GM12878 (cell line): Measurements from ENCODE around the gene RGS11. TPM values are rescaled to one million over a fixed set of nuclear protein-coding genes. Genes with fewer than 3 reads are reported as not detected.

Experiments
- ATF7 ChIP-seq: fragments of 450-650 bp; IDR thresholded peaks from 2 replicates; pipeline ENCODE4 v1.6.1; 2016; ENCODE audit warnings: low read depth, mild to moderate bottlenecking
- CHD4 ChIP-seq: fragments of 200-600 bp; sonication (generic); IDR thresholded peaks from 2 replicates; pipeline ENCODE4 v1.6.1; 2016; ENCODE audit warnings: mild to moderate bottlenecking
- FOS ChIP-seq: IDR thresholded peaks from 3 replicates; pipeline ENCODE4 v1.6.1; 2011; ENCODE audit warnings: borderline replicate concordance; ENCODE audit not compliant: insufficient read length; ENCODE audit errors: extremely low read depth
- FOXK2 ChIP-seq: fragments of 450-650 bp; IDR thresholded peaks from 2 replicates; pipeline ENCODE4 v1.6.1; 2017; ENCODE audit warnings: mild to moderate bottlenecking, moderate library complexity
- KLF5 ChIP-seq: fragments of 450-650 bp; IDR thresholded peaks from 2 replicates; pipeline ENCODE4 v1.6.1; 2014; ENCODE audit warnings: mild to moderate bottlenecking; ENCODE audit not compliant: partially characterized antibody
- PML ChIP-seq: IDR thresholded peaks from 2 replicates; pipeline ENCODE4 v1.6.1; 2012; ENCODE audit warnings: low read length, inconsistent platforms
- RCOR1 ChIP-seq: conservative IDR thresholded peaks from 2 replicates; pipeline ENCODE4 v1.6.1; 2012; ENCODE audit warnings: low read depth, low read length, improper control_type of control experiment
- SMAD5 ChIP-seq: IDR thresholded peaks from 2 replicates; pipeline ENCODE4 v1.6.1; 2016; ENCODE audit warnings: antibody characterized with exemption, low read depth
- SMC3 ChIP-seq: IDR thresholded peaks from 2 replicates; pipeline ENCODE4 v1.6.1; 2011; ENCODE audit warnings: low read length, improper control_type of control experiment, borderline replicate concordance
- SREBF2 ChIP-seq: IDR thresholded peaks from 2 replicates; pipeline ENCODE4 v1.6.1; 2012; ENCODE audit warnings: mild to moderate bottlenecking, low read length
- SRF ChIP-seq, 2 experiments: IDR thresholded peaks; 2 replicates each; pipeline ENCODE4 v1.6.1; 2011; ENCODE audit warnings: low read depth in 2 of 2, low read length in 2 of 2, mild to moderate bottlenecking in 1 of 2, moderate library complexity in 1 of 2
- STAT1 ChIP-seq: fragments of 450-650 bp; conservative IDR thresholded peaks from 2 replicates; pipeline ENCODE4 v1.6.1; 2014; ENCODE audit warnings: antibody characterized with exemption, mild to moderate bottlenecking
- TAF1 ChIP-seq: IDR thresholded peaks from 2 replicates; pipeline ENCODE4 v1.6.1; 2011; ENCODE audit warnings: mild to moderate bottlenecking, low read depth, low read length, borderline replicate concordance
- ZNF207 ChIP-seq: fragments of 450-650 bp; IDR thresholded peaks from 2 replicates; pipeline ENCODE4 v1.6.1; 2014; ENCODE audit warnings: antibody characterized with exemption, mild to moderate bottlenecking, borderline replicate concordance
- ZNF217 ChIP-seq: fragments of 450-650 bp; IDR thresholded peaks from 2 replicates; pipeline ENCODE4 v1.6.1; 2017; ENCODE audit warnings: antibody characterized with exemption, mild to moderate bottlenecking
- ZNF24 ChIP-seq: fragments of 450-650 bp; IDR thresholded peaks from 2 replicates; pipeline ENCODE4 v1.6.1; 2017; ENCODE audit warnings: antibody characterized with exemption, mild to moderate bottlenecking
- ZNF622 ChIP-seq: fragments of 450-650 bp; IDR thresholded peaks from 2 replicates; pipeline ENCODE4 v1.6.1; 2017; ENCODE audit warnings: mild to moderate bottlenecking, inconsistent platforms
- polyA plus RNA-seq, 11 experiments: library from polyadenylated mRNA; depleted of rRNA in 4 of 11; unstranded in 6 of 11; stranded (reverse) in 5 of 11; fragments of >200 nt; fragmentation: Nextera tagmentation in 4 of 11; fragmentation: Illumina TruSeq in 1 of 11; extraction: Ambion mirVana in 4 of 11; extraction: Trizol in 1 of 11; gene quantifications; 1 replicate in 1 of 11; 2 replicates in 10 of 11; pipeline versions ENCODE4 v1.2.1 to v1.2.3, GENCODE V29; 2011 to 2016; ENCODE audit warnings: inconsistent platforms in 2 of 11, missing spikeins in 2 of 11, low read depth in 1 of 11
- total RNA-seq, 4 experiments: library from RNA; depleted of rRNA in 3 of 4; stranded (reverse); fragments of >200 nt in 3 of 4; fragmentation: Illumina TruSeq in 1 of 4; extraction: Trizol in 1 of 4; gene quantifications; 2 replicates each; pipeline versions ENCODE4 v1.2.1 to v1.2.3, GENCODE V29; 2013 to 2021
- TF ChIP-seq, protein P1 (sequence below): fragments of 450-650 bp; IDR thresholded peaks from 2 replicates; pipeline ENCODE4 v1.6.1; 2018; ENCODE audit warnings: borderline replicate concordance, mild to moderate bottlenecking; ENCODE audit not compliant: partially characterized antibody
- TF ChIP-seq, protein P2 (sequence below): fragments of 450-650 bp; IDR thresholded peaks from 2 replicates; pipeline ENCODE4 v1.6.1; 2017; ENCODE audit warnings: mild to moderate bottlenecking
- TF ChIP-seq, protein P3 (sequence below): IDR thresholded peaks from 2 replicates; pipeline ENCODE4 v1.6.1; 2011; ENCODE audit warnings: borderline replicate concordance, low read depth, mild to moderate bottlenecking, moderate library complexity, low read length; ENCODE audit not compliant: insufficient read depth, poor library complexity, severe bottlenecking
- TF ChIP-seq, protein P4 (sequence below): fragments of 150-350 bp; IDR thresholded peaks from 2 replicates; pipeline ENCODE4 v1.6.1; 2016; ENCODE audit warnings: low read depth, low read length

Gene RGS11
- total and polyA plus RNA-seq, 10 of the 15 experiments (the other 5 are each of a cell fraction or from before 2014, with no cell fraction given), result 0.04 TPM; not detected in 9

DNA sequence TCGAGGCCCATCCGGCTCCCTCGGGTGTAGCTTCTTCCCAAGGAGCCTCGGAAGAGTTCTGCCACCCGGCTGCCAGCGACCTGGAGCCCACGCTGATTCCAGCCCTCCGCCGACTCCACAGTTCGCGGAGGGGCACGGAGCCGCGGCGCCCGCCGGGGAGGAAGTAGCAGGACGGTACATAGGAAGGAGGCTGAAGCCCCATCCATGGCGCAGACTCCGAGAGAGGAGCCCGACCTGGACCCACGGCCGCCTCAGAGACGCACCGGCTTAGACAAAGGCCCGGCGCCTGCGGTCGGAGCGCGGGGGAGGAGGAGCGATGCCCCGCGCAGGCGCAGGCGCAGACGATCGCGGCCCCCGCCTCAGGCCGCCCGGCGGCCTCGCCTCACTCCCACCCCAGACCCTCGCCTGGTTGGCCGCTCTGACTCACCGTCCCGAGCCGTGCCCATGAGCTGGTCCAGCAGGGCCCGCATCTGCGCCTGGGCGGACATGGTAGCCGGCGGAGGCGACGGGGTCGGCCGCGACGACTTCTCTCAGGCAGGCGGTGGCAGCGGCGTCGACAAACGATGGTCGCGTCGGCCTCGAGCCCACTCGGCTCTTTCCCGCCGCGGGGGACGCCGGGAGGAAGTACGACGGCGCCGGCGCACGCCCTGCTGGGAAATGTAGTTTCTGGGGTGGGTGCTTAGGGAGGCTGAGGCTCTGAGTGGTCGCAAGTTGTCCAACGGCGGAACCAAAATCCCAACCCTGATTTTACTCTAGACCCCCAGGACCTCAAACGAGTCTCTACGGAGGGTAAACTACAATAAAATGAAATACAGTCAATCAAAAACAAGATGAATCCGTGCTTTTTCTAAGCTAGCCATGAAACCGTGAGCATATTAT is 46.7 kb downstream of the RGS11 start, which contains the start of gene LUC7L (continued):
- TF ChIP-seq, protein P1, sequence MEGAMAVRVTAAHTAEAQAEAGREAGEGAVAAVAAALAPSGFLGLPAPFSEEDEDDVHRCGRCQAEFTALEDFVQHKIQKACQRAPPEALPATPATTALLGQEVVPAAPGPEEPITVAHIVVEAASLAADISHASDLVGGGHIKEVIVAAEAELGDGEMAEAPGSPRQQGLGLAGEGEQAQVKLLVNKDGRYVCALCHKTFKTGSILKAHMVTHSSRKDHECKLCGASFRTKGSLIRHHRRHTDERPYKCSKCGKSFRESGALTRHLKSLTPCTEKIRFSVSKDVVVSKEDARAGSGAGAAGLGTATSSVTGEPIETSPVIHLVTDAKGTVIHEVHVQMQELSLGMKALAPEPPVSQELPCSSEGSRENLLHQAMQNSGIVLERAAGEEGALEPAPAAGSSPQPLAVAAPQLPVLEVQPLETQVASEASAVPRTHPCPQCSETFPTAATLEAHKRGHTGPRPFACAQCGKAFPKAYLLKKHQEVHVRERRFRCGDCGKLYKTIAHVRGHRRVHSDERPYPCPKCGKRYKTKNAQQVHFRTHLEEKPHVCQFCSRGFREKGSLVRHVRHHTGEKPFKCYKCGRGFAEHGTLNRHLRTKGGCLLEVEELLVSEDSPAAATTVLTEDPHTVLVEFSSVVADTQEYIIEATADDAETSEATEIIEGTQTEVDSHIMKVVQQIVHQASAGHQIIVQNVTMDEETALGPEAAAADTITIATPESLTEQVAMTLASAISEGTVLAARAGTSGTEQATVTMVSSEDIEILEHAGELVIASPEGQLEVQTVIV, result peak; percentile 18
- 0 out of 2 replicates have a peak, but pooled peaks have one; percentile 5 for TF ChIP-seq SMC3
- no peak for TF ChIP-seq ATF7
- TF ChIP-seq PML, result peak; percentile 98
- TF ChIP-seq STAT1, result peak; percentile 63; the same call in 1 of the 2 replicates
- TF ChIP-seq, protein P2, sequence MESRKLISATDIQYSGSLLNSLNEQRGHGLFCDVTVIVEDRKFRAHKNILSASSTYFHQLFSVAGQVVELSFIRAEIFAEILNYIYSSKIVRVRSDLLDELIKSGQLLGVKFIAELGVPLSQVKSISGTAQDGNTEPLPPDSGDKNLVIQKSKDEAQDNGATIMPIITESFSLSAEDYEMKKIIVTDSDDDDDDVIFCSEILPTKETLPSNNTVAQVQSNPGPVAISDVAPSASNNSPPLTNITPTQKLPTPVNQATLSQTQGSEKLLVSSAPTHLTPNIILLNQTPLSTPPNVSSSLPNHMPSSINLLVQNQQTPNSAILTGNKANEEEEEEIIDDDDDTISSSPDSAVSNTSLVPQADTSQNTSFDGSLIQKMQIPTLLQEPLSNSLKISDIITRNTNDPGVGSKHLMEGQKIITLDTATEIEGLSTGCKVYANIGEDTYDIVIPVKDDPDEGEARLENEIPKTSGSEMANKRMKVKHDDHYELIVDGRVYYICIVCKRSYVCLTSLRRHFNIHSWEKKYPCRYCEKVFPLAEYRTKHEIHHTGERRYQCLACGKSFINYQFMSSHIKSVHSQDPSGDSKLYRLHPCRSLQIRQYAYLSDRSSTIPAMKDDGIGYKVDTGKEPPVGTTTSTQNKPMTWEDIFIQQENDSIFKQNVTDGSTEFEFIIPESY, result no peak
- peak; percentile 92 for TF ChIP-seq SMAD5
- TF ChIP-seq SREBF2, result no peak
- TF ChIP-seq, protein P3, sequence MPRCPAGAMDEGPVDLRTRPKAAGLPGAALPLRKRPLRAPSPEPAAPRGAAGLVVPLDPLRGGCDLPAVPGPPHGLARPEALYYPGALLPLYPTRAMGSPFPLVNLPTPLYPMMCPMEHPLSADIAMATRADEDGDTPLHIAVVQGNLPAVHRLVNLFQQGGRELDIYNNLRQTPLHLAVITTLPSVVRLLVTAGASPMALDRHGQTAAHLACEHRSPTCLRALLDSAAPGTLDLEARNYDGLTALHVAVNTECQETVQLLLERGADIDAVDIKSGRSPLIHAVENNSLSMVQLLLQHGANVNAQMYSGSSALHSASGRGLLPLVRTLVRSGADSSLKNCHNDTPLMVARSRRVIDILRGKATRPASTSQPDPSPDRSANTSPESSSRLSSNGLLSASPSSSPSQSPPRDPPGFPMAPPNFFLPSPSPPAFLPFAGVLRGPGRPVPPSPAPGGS, result no peak
- TF ChIP-seq FOXK2, result no peak
- no peak for TF ChIP-seq CHD4
- peak; percentile 85; the same call in 1 of the 2 replicates for TF ChIP-seq TAF1
- TF ChIP-seq ZNF217, result no peak
- peak; percentile 73 for TF ChIP-seq KLF5
- TF ChIP-seq FOS, result no peak
- TF ChIP-seq ZNF24, result peak; percentile 58; the same call in 1 of the 2 replicates
- TF ChIP-seq SRF (IDR thresholded peaks at IDR 0.05; ENCODE audit: low read depth in 2 of 2, low read length in 2 of 2), result peak in 1 of 2 experiments; percentile 73; a peak in 2 of 4 replicates
- TF ChIP-seq ZNF207, result 0 out of 2 replicates have a peak, but pooled peaks have one; percentile 67
- no peak for TF ChIP-seq ZNF622
- TF ChIP-seq, protein P4, sequence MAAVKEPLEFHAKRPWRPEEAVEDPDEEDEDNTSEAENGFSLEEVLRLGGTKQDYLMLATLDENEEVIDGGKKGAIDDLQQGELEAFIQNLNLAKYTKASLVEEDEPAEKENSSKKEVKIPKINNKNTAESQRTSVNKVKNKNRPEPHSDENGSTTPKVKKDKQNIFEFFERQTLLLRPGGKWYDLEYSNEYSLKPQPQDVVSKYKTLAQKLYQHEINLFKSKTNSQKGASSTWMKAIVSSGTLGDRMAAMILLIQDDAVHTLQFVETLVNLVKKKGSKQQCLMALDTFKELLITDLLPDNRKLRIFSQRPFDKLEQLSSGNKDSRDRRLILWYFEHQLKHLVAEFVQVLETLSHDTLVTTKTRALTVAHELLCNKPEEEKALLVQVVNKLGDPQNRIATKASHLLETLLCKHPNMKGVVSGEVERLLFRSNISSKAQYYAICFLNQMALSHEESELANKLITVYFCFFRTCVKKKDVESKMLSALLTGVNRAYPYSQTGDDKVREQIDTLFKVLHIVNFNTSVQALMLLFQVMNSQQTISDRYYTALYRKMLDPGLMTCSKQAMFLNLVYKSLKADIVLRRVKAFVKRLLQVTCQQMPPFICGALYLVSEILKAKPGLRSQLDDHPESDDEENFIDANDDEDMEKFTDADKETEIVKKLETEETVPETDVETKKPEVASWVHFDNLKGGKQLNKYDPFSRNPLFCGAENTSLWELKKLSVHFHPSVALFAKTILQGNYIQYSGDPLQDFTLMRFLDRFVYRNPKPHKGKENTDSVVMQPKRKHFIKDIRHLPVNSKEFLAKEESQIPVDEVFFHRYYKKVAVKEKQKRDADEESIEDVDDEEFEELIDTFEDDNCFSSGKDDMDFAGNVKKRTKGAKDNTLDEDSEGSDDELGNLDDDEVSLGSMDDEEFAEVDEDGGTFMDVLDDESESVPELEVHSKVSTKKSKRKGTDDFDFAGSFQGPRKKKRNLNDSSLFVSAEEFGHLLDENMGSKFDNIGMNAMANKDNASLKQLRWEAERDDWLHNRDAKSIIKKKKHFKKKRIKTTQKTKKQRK, result no peak
- no peak for TF ChIP-seq RCOR1
